Glomerular endothelial cell (primary cell): ENCODE measurements around the gene HUNK. TPM values are rescaled to one million over a fixed set of nuclear protein-coding genes. Genes with fewer than 3 reads are reported as not detected.
"Not testable (repeated sequence)": the region's sequence is repeated elsewhere in the genome, so short reads cannot be mapped to it uniquely, and the experiment has no call there.

Source experiments
- DNase-seq: peaks from one replicate; pipeline ENCODE4 v3.0.0-alpha.2; 2011; ENCODE audit warnings: low read depth, low spot score; ENCODE audit errors: extremely low read depth
- total RNA-seq: library from RNA; depleted of rRNA; stranded (reverse); fragments of >200 nt; gene quantifications from 2 replicates; pipeline ENCODE4 v1.2.3, GENCODE V29; 2015

The HUNK gene
- total RNA-seq, 1 donor from 2014 or later, result not detected

GRCh38 chr21:32038751-32039150, 165.9 kb downstream of the HUNK start:
- DNase-seq, result not testable (repeated sequence)

GRCh38 chr21:32043458-32043857, 170.6 kb downstream of the HUNK start:
- DNase-seq, result no peak

GRCh38 chr21:32044205-32045180, 171.7 kb downstream of the HUNK start:
- no peak for DNase-seq

GRCh38 chr21:32046191-32046590, 173.4 kb downstream of the HUNK start:
- DNase-seq, result no peak

- no peak for DNase-seq
Measured at GRCh38 chr21:32048353-32048752, 175.5 kb downstream of the HUNK start.

Other genes starting within 250 kb of the HUNK start
- gene SOD1, start 213.3 kb upstream of the HUNK start, total RNA-seq, result 157 and 228 TPM in 2 replicates
- 10.8 and 22.1 TPM in 2 replicates for gene SCAF4, start 140.9 kb upstream of the HUNK start, total RNA-seq